Transverse colon (tissue), 1 donor: Measurements from ENCODE around the gene C14orf180.

Source experiments
- EP300 ChIP-seq: sonication (generic); formaldehyde crosslinking; IDR thresholded peaks from one replicate; pipeline ENCODE4 v1.6.1; 2017; ENCODE audit warnings: antibody characterized with exemption, low read depth
- POLR2A ChIP-seq: fragments of 450-650 bp; IDR thresholded peaks from one replicate; pipeline ENCODE4 v1.6.1; 2016; ENCODE audit warnings: antibody characterized with exemption, mild to moderate bottlenecking, moderate library complexity

DNA sequence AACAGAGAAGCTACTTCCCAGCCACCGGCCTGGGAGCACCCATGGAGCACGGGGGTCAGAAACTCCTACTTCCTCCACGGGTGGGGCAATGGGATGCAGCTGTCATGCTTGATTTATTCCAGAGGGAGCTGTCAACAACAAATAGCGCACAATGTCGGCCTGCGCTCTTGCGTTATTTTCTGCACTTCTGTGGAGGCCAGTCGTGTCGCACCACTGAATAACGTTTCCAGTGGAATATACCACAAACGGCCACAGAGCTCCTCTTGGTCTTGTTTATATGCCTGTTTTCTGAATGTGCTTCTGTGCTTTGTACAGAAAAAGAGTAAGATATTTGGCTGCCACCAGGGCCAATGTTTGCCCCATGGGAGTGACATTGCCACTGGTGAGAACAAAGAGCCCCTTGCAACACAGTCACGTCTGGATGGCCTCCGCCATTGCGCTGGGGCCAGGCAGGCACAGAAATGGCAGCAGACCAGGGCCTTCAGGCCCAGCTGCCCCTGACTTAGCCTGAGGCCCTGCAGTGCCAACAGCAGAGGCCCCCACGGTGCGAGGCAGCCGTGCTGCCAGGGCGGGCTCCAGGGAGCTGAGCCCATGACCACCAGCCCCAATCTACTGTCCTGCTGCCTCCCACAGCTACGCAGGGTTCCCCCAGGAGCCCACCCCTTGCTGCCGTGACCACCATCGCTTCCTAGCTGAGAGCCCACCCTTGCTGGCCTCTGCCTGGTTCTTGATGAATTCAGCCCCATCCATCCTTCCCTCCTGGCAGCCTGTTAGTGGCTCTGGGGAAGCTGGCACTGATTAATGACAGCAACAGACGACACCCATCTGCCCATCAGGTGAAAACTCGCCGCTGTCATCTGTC is 53.9 kb downstream of the C14orf180 start:
- TF ChIP-seq POLR2A (no peak), EP300 (no peak)
